Measurements from ENCODE around the gene IL15.

Gene IL15

GRCh38 chr4:141782205-141782604 lies 145.8 kb downstream of the IL15 start:
- no peak for DNase-seq (ENCODE audit: low read depth)

Data from activated T-helper 9 cell treated with anti-CD3 and anti-CD28 coated beads, Interleukin-2, amount 50 U/mL, for 16 hours (primary cell).